ENCODE results near the gene SP5. TPM values are rescaled to one million over a fixed set of nuclear protein-coding genes. Genes with fewer than 3 reads are reported as not detected.

Gene SP5
- total RNA-seq, 1 donor from 2014 or later = 2.5 TPM

- H3K4me1 ChIP-seq = no peaks in the 10 kb centered on the region
- DNase-seq (no peak), ATAC-seq (no peak)
- H3K27ac ChIP-seq = no peak overlapping the region
- H3K4me3 ChIP-seq = no peak overlapping the region
- H3K27me3 ChIP-seq = no peaks in the 10 kb centered on the region
- intact Hi-C loops (cut with DNase I) = no loop called here
- no peak for TF ChIP-seq CTCF (IDR thresholded peaks at IDR 0.05)
- H3K9me3 ChIP-seq = no peaks in the 10 kb centered on the region
- no peaks in the 10 kb centered on the region for H3K36me3 ChIP-seq
Measured at GRCh38 chr2:170701011-170701410, 14.1 kb upstream of the SP5 start.

GRCh38 chr2:170703776-170704476 lies 11.2 kb upstream of the SP5 start:
- no peaks in the 10 kb centered on the region for H3K4me1 ChIP-seq
- ATAC-seq (no peak), DNase-seq (no peak)
- no peak for TF ChIP-seq CTCF (IDR thresholded peaks at IDR 0.05)
- no peaks in the 10 kb centered on the region for H3K9me3 ChIP-seq
- H3K36me3 ChIP-seq = no peaks in the 10 kb centered on the region
- no peak overlapping the region for H3K27ac ChIP-seq
- no peak overlapping the region for H3K4me3 ChIP-seq
- peaks cover 4% of the 10 kb centered on the region for H3K27me3 ChIP-seq
- intact Hi-C loops (cut with DNase I) = no loop called here

GRCh38 chr2:170707821-170708795 lies 7.0 kb upstream of the SP5 start:
- DNase-seq (no peak), ATAC-seq (peak; percentile 46)
- Histone ChIP-seq H3K4me1 (no peaks in the 10 kb centered on the region), H3K36me3 (no peaks in the 10 kb centered on the region), H3K4me3 (no peak overlapping the region), H3K9me3 (no peaks in the 10 kb centered on the region), H3K27ac (no peak overlapping the region), H3K27me3 (peaks cover 45% of the 10 kb centered on the region)
- intact Hi-C loops (cut with DNase I) = no loop called here
- no peak for TF ChIP-seq CTCF (IDR thresholded peaks at IDR 0.05)

GRCh38 chr2:170710609-170710979 lies 4.5 kb upstream of the SP5 start:
- ATAC-seq = no peak
- H3K27me3 ChIP-seq = peaks cover 63% of the 10 kb centered on the region
- intact Hi-C loops (cut with DNase I) = no loop called here

GRCh38 chr2:170711196-170711773 lies 3.9 kb upstream of the SP5 start:
- Histone ChIP-seq H3K27me3 (peaks cover 70% of the 10 kb centered on the region), H3K4me3 (no peak overlapping the region), H3K36me3 (no peaks in the 10 kb centered on the region), H3K9me3 (no peaks in the 10 kb centered on the region), H3K27ac (no peak overlapping the region), H3K4me1 (peaks cover 19% of the 10 kb centered on the region)
- TF ChIP-seq CTCF (IDR thresholded peaks at IDR 0.05) = no peak
- no peak for DNase-seq
- no peak for ATAC-seq
- intact Hi-C loops (cut with DNase I) = no loop called here

More at GRCh38 chr2:170710609-170710979, 4.5 kb upstream of the SP5 start:
- Histone ChIP-seq H3K27ac (no peak overlapping the region), H3K36me3 (no peaks in the 10 kb centered on the region), H3K9me3 (no peaks in the 10 kb centered on the region), H3K4me3 (no peak overlapping the region), H3K4me1 (peaks cover 12% of the 10 kb centered on the region)
- DNase-seq = no peak
- no peak for TF ChIP-seq CTCF (IDR thresholded peaks at IDR 0.05)
